Spleen (tissue), 11 donors: Measurements from ENCODE around the gene STRA8. TPM values are rescaled to one million over a fixed set of nuclear protein-coding genes. Genes with fewer than 3 reads are reported as not detected.
"Not testable (repeated sequence)": the region's sequence is repeated elsewhere in the genome, so short reads cannot be mapped to it uniquely, and the experiment has no call there.

Experiments
- DNase-seq: peaks from one replicate; pipeline ENCODE4 v3.0.0-alpha.2; 2020
- H3K27ac ChIP-seq, 8 donors: fragments of 200-600 bp; sonication (generic) in 7 of 8; 1 replicate in 4 of 8; 2 replicates in 4 of 8; pipeline versions ENCODE4 v1.5.0 to v1.8.0; 2016 to 2021; ENCODE audit warnings: inconsistent platforms in 4 of 8, mild to moderate bottlenecking in 4 of 8, moderate library complexity in 1 of 8
- H3K27me3 ChIP-seq, 7 donors: fragments of 200-600 bp; sonication (generic) in 6 of 7; replicated peaks in 1 of 7; 1 replicate in 4 of 7; 2 replicates in 3 of 7; pipeline versions ENCODE4 v1.5.0 to v1.8.0; 2016 to 2021; ENCODE audit warnings: inconsistent platforms in 3 of 7, mild to moderate bottlenecking in 1 of 7
- H3K36me3 ChIP-seq, 6 donors: fragments of 200-600 bp; sonication (generic) in 5 of 6; 1 replicate in 4 of 6; 2 replicates in 2 of 6; pipeline versions ENCODE4 v1.5.0 to v1.8.0; 2016 to 2021; ENCODE audit warnings: inconsistent platforms in 2 of 6
- H3K4me1 ChIP-seq, 6 donors: fragments of 200-600 bp; sonication (generic) in 5 of 6; 1 replicate in 3 of 6; 2 replicates in 3 of 6; pipeline versions ENCODE4 v1.5.0 to v1.8.0; 2016 to 2021; ENCODE audit warnings: inconsistent platforms in 3 of 6
- H3K4me3 ChIP-seq, 8 donors: fragments of 200-600 bp; sonication (generic) in 7 of 8; 1 replicate in 4 of 8; 2 replicates in 4 of 8; pipeline versions ENCODE4 v1.5.0 to v1.8.0; 2016 to 2021; ENCODE audit warnings: inconsistent platforms in 4 of 8, mild to moderate bottlenecking in 4 of 8, moderate library complexity in 2 of 8
- H3K9me3 ChIP-seq, 8 donors: fragments of 200-600 bp; sonication (generic) in 7 of 8; 1 replicate in 4 of 8; 2 replicates in 4 of 8; pipeline versions ENCODE4 v1.5.0 to v1.8.0; 2016 to 2021; ENCODE audit warnings: inconsistent platforms in 4 of 8
- CTCF ChIP-seq, 11 experiments: fragments of 200-600 bp in 7 of 11; fragments of 450-650 bp in 4 of 11; sonication (generic) in 4 of 11; IDR thresholded peaks in 8 of 11; conservative IDR thresholded peaks in 3 of 11; 1 replicate in 7 of 11; 2 replicates in 4 of 11; pipeline versions ENCODE4 v1.4.0 to v1.8.0; 2016 to 2021; ENCODE audit warnings: antibody characterized with exemption in 11 of 11, inconsistent platforms in 4 of 11, mild to moderate bottlenecking in 1 of 11
- POLR2A ChIP-seq, 3 donors: fragments of 450-650 bp; IDR thresholded peaks; one replicate each; pipeline ENCODE4 v1.5.1; 2017; ENCODE audit warnings: antibody characterized with exemption in 3 of 3, mild to moderate bottlenecking in 1 of 3
- POLR2AphosphoS5 ChIP-seq, 3 donors: sonication (generic); formaldehyde crosslinking; IDR thresholded peaks; one replicate each; pipeline ENCODE4 v1.5.1; 2017; ENCODE audit warnings: antibody characterized with exemption in 3 of 3
- WGBS, 5 donors: extraction: QIAGEN DNeasy Blood & Tissue Kit in 3 of 5; methylation state at CpG; one replicate each; pipeline versions ENCODE4 v1.1.5 to v1.1.7; 2013 to 2018; 5-methylcytosine and 5-hydroxymethylcytosine counted together
- intact Hi-C: fragments of 100-400 bp; cut with DNase I; formaldehyde crosslinking; loops from one replicate; pipeline ENCODE4 v1.15.0; 2023; ENCODE audit warnings: low total_unique reads
- polyA plus RNA-seq, 3 donors: library from polyadenylated mRNA; stranded (reverse); fragments of 200-250 nt; gene quantifications; one replicate each; pipeline ENCODE4 v1.2.1, GENCODE V29; 2013
- total RNA-seq, 7 donors: library from RNA; depleted of rRNA in 3 of 7; stranded (reverse); fragments of >200 nt in 3 of 7; fragmentation: NEBNext Ultra II Directional in 4 of 7; extraction: Animal tissue kit (Norgen Biotek cat#: 25700) in 4 of 7; gene quantifications; one replicate each; pipeline versions ENCODE4 v1.1.0 to v1.2.1, GENCODE V29; 2016 to 2021
- donor health status: healthy with polysubstance abuse.
- donor health status: DM: no; HTN: no; CAD: no; lungs with moderate emphysema.
- donor health status: DM: no; HTN: no; CAD: no.
- donor health status: Bipolar disorder and iron deficiency.
- donor health status: healthy.
- donor health status: DM: no; HTN: no; CAD: no.
- donor health status: DM: yes; HTN: yes; CAD: no.

STRA8 gene
- total and polyA plus RNA-seq, 10 donors: not detected

GRCh38 chr7:135224027-135224426, 9.6 kb upstream of the STRA8 start:
- 7 to 24% (median 16%) methylated on average over 1 of the region's 1 CpG for WGBS, 5 donors
- Histone ChIP-seq H3K9me3 (peaks cover 0 to 5% (median 0%) of the 10 kb centered on the region in 8 donors), H3K4me1 (peaks cover 0 to 10% (median 7%) of the 10 kb centered on the region in 6 donors), H3K36me3 (no peaks in the 10 kb centered on the region), H3K4me3 (no peak overlapping the region), H3K27me3 (no peaks in the 10 kb centered on the region), H3K27ac (no peak overlapping the region)
- no peak for DNase-seq
- no peak for TF ChIP-seq POLR2A (IDR thresholded peaks at IDR 0.05)
- no peak for TF ChIP-seq POLR2AphosphoS5 (IDR thresholded peaks at IDR 0.05)
- no peak for TF ChIP-seq CTCF (IDR thresholded peaks at IDR 0.05 in 8 of 11, conservative IDR thresholded peaks at IDR 0.05 in 3 of 11)
- intact Hi-C loops: no loop called here

GRCh38 chr7:135231686-135232085, 2.0 kb upstream of the STRA8 start:
- Histone ChIP-seq H3K27me3 (peaks cover 0 to 3% (median 0%) of the 10 kb centered on the region in 7 donors), H3K4me1 (peaks cover 0 to 3% (median 0%) of the 10 kb centered on the region in 6 donors), H3K27ac (no peak overlapping the region), H3K36me3 (no peaks in the 10 kb centered on the region), H3K9me3 (no peaks in the 10 kb centered on the region), H3K4me3 (no peak overlapping the region)
- intact Hi-C loops: no loop called here
- no peak for DNase-seq
- TF ChIP-seq POLR2AphosphoS5 (IDR thresholded peaks at IDR 0.05) (no peak), CTCF (IDR thresholded peaks at IDR 0.05 in 8 of 11, conservative IDR thresholded peaks at IDR 0.05 in 3 of 11) (no peak), POLR2A (IDR thresholded peaks at IDR 0.05) (no peak)

GRCh38 chr7:135232087-135232486, 1.6 kb upstream of the STRA8 start:
- Histone ChIP-seq H3K9me3 (no peaks in the 10 kb centered on the region), H3K27ac (no peak overlapping the region), H3K4me1 (peaks cover 0 to 7% (median 0%) of the 10 kb centered on the region in 6 donors), H3K4me3 (no peak overlapping the region), H3K36me3 (no peaks in the 10 kb centered on the region), H3K27me3 (peaks cover 0 to 3% (median 0%) of the 10 kb centered on the region in 7 donors)
- intact Hi-C loops: no loop called here
- DNase-seq: no peak
- 84 to 98% (median 92%) methylated on average over 6 of the region's 6 CpGs for WGBS, 5 donors
- no peak for TF ChIP-seq POLR2A (IDR thresholded peaks at IDR 0.05)
- TF ChIP-seq CTCF (IDR thresholded peaks at IDR 0.05 in 8 of 11, conservative IDR thresholded peaks at IDR 0.05 in 3 of 11): no peak
- TF ChIP-seq POLR2AphosphoS5 (IDR thresholded peaks at IDR 0.05): no peak

- 88 to 95% (median 90%) methylated on average over 13 of the region's 13 CpGs for WGBS, 5 donors
- peaks cover 0 to 8% (median 0%) of the 10 kb centered on the region in 7 donors for H3K27me3 ChIP-seq
These were observed 918 bp upstream of the STRA8 start for GRCh38 chr7:135232720-135233119.

GRCh38 chr7:135234095-135234494, 457 bp downstream of the STRA8 start:
- H3K36me3 ChIP-seq, DNase-seq, H3K9me3 ChIP-seq, H3K4me1 ChIP-seq, H3K27ac ChIP-seq, H3K4me3 ChIP-seq, intact Hi-C loops: not testable (repeated sequence)
- H3K27me3 ChIP-seq: peaks cover 0 to 14% (median 0%) of the 10 kb centered on the region in 7 donors
- 87 to 96% (median 93%) methylated on average over 14 of the region's 14 CpGs for WGBS, 5 donors

More at GRCh38 chr7:135232720-135233119, 918 bp upstream of the STRA8 start:
- TF ChIP-seq POLR2A (IDR thresholded peaks at IDR 0.05) (no peak), CTCF (IDR thresholded peaks at IDR 0.05 in 8 of 11, conservative IDR thresholded peaks at IDR 0.05 in 3 of 11) (no peak)
- no peaks in the 10 kb centered on the region for H3K9me3 ChIP-seq
- intact Hi-C loops: no loop called here
- no peak overlapping the region for H3K4me3 ChIP-seq
- no peaks in the 10 kb centered on the region for H3K36me3 ChIP-seq
- peaks cover 0 to 7% (median 0%) of the 10 kb centered on the region in 6 donors for H3K4me1 ChIP-seq
- H3K27ac ChIP-seq: no peak overlapping the region
- DNase-seq: no peak
